ENCODE results near the gene ACAD10.

The ACAD10 gene

GRCh38 chr12:111780166-111780565, 94.3 kb downstream of the ACAD10 start:
- DNase-seq: no peak

- DNase-seq: no peak
These were observed 94.8 kb downstream of the ACAD10 start for GRCh38 chr12:111780615-111781014.

DNA sequence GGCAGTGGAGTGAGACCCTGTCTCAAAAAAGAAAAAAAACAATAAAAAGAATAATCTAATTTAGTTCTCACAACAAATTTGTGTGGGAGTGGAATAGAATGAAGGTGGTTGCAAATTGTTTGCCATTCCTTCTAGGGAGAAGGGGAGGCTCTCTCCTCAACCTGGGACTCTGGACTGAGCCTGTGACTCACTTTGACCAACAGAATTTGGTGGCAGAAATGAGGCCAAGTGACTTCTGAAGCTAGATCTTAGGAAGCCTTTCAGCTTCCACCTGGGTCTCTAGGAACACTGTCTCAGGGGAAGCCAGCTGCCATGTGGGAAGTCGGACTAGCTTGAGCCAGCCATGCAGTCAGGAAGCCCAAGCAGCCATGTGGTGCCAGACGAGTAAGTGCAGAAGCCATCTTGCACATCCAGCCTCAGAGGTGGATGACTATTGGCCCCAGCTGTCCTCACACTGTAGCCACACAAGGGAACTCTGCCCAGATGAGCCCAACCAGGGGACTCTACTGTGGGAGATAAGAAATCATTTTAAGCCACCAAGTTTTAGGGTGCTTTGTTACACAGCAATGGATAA, 95.3 kb downstream of the ACAD10 start:
- DNase-seq: no peak

DNA sequence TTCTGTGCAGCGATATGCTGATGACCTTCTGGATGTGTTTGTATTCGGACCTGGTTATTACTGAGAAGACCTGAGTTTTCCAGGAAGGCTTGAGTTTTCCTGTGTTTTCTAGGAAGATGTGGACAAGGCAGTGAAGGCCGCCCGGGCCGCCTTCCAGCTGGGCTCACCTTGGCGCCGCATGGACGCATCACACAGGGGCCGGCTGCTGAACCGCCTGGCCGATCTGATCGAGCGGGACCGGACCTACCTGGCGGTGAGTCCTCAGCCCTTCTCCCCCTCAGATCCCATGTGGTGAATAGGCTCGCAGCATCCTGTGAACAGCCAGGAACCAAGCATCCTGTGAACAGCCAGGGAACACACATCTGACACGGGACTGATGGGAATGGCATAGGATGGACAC, 97.2 kb downstream of the ACAD10 start:
- DNase-seq: no peak

DNA sequence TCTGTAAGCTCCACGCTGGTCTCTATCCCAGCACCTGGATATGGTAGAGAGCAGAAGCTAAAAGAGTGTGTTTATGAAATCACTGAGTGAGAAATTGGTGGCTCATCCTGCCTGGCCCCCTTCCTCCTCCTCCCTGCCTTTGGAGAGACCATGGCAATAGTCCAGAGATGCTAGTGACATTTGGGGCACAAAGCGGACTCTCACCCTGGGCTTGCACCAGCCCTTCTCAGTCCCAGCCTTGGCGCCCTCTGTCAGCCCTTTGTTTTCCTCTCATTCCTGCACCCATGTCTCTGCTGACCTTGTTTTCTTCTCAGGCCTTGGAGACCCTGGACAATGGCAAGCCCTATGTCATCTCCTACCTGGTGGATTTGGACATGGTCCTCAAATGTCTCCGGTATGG, 99.1 kb downstream of the ACAD10 start:
- no peak for DNase-seq

GRCh38 chr12:111785651-111786050, 99.8 kb downstream of the ACAD10 start:
- DNase-seq: no peak

DNA sequence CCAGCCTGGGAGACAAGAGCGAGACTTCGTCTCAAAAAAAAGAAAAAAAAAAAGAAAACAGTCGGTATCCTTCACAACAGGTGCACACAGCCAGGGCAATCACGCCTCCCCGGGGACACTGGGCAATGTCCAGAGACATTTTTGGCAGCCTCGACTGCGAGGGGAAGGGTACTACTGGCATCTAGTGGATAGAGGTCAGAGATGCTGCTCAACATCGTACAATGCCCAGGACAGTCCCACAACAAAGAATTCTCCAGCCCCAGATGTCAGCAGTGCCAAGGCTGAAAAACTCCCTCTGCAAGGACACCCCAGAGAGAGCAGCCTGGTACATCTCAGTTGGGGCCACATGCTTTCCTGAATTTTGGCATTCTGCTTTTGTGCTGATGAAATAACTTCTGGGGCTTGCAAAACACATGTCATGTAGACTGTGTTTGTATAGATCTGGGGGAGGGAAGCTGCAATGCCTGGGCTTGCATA, 102.4 kb downstream of the ACAD10 start:
- no peak for DNase-seq

GRCh38 chr12:111789779-111790178, 103.9 kb downstream of the ACAD10 start:
- no peak for DNase-seq

DNA sequence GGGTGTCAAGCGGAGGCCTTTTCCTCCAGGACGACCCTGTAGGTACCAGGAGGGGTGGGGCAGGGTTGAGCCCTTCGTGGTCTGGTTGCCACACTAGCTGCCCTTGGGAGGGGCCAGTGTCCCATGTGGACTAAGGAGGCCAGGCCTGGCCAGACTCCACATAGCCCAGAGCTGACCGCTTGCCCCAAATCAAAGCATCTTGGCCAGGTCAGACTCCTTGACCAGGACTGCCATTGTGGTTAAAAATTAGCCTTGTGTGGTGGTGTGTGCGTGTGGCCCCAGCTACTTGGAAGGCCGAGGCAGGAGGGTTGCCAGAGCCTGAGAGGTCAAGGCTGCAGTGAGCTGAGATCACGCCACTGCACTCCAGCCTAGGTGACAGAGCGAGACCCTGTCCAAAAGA, 105.7 kb downstream of the ACAD10 start:
- no peak for DNase-seq

GRCh38 chr12:111792155-111792855, 106.5 kb downstream of the ACAD10 start:
- no peak for DNase-seq

DNA sequence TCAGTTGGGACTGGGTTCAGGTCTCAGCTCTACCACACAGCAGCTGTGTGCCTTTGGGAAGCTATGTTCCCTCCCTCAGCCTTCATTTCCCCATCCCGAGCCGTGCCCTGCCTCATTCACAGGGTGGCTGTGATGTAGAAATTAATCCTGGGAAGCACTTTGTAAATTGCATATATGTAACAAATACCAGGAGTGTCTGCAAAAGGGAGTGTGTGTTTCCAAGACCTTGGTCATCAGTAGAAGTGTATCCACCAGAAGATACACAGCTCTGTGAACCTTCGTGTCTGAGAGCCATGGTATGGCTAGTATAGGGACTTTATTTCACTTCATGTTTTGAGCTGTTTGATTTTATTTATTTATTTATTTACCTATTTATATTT, 107.0 kb downstream of the ACAD10 start:
- no peak for DNase-seq

GRCh38 chr12:111798182-111798581, 112.3 kb downstream of the ACAD10 start:
- DNase-seq: no peak

GRCh38 chr12:111799758-111800157, 113.9 kb downstream of the ACAD10 start:
- DNase-seq: no peak

DNA sequence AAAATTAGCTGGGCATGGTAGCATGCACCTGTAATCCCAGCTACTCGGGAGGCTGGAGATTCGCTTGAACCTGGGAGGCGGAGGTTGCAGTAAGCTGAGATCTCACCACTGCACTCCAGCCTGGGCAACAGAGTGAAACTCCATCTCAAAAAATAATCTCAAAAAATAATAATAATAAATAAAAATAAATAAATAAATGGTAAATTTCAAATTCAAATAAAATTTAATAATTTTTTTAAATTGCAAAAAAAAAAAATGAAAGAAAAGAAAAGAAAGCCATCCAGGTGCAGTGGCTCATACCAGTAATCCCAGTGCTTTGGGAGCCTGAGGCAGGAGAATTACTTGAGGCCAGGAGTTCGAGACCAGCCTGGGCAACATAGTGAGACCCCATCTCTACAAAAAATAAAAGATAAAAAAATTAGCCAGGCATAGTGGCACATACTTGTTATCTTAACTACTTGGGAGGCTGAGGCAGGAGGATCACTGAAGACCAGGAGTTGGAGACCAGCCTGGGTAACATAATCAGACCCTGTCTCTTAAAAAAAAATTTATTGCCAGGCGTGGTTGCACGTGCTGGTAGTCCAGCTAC, 117.3 kb downstream of the ACAD10 start:
- no peak for DNase-seq

DNA sequence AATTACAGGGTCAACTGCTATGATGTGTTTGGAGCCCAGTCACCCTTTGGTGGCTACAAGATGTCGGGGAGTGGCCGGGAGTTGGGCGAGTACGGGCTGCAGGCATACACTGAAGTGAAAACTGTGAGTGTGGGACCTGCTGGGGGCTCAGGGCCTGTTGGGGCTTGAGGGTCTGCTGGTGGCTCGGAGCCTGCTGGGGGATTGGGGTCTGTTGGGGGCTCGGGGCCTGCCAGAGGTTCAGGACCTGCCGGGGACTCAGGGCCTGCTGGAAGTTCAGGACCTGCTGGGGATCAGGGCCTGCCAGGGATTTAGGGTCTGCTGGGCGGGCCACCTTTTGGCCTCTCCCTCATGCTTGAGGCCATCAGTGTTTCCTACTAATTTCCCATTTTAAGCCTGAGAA, 118.0 kb downstream of the ACAD10 start:
- DNase-seq: no peak

GRCh38 chr12:111806304-111806703, 120.5 kb downstream of the ACAD10 start:
- no peak for DNase-seq

Measured in activated CD4-positive, CD25-positive, alpha-beta regulatory T cell (primary cell).